HL-60 (cell line): Measurements from ENCODE around the gene USP5.

Source experiments
- POLR2AphosphoS5 ChIP-seq: IDR thresholded peaks from 2 replicates; pipeline ENCODE4 v1.6.1; 2012; ENCODE audit warnings: low read depth
- SPI1 ChIP-seq: IDR thresholded peaks from 2 replicates; pipeline ENCODE4 v1.6.1; 2012; ENCODE audit warnings: low read depth, mild to moderate bottlenecking, borderline replicate concordance
- TF ChIP-seq, protein P1 (sequence below): IDR thresholded peaks from one replicate; pipeline ENCODE4 v1.5.1; 2011; ENCODE audit warnings: low read length, control low read depth, inconsistent platforms; ENCODE audit not compliant: insufficient read depth

DNA sequence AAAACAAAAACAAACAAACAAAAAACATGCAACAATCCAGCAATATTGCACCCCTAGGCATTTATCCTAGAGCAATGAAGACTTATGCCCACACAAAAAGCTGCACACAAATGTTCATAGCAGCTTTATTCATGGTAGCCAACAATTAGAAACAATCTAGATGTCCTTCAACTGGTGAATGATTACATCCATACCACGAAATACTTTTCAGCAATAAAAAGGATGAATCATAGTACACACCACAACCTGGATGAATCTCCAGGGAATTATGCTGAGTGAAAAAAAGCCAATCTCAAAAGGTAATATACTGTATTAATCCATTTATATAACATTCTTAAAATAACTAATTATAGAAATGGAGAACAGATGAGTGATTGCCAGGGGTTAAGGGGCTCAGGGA is 44.8 kb upstream of the USP5 start:
- TF ChIP-seq, protein P1, sequence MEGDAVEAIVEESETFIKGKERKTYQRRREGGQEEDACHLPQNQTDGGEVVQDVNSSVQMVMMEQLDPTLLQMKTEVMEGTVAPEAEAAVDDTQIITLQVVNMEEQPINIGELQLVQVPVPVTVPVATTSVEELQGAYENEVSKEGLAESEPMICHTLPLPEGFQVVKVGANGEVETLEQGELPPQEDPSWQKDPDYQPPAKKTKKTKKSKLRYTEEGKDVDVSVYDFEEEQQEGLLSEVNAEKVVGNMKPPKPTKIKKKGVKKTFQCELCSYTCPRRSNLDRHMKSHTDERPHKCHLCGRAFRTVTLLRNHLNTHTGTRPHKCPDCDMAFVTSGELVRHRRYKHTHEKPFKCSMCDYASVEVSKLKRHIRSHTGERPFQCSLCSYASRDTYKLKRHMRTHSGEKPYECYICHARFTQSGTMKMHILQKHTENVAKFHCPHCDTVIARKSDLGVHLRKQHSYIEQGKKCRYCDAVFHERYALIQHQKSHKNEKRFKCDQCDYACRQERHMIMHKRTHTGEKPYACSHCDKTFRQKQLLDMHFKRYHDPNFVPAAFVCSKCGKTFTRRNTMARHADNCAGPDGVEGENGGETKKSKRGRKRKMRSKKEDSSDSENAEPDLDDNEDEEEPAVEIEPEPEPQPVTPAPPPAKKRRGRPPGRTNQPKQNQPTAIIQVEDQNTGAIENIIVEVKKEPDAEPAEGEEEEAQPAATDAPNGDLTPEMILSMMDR = no peak
- no peak for TF ChIP-seq SPI1
- no peak for TF ChIP-seq POLR2AphosphoS5
